Neural cell (in vitro differentiated cells): ENCODE measurements around the gene LRRK2.

Source experiments
- CTCF ChIP-seq: fragments of 450-650 bp; IDR thresholded peaks from 2 replicates; pipeline ENCODE4 v1.5.1; 2014; ENCODE audit warnings: antibody characterized with exemption, mild to moderate bottlenecking, moderate library complexity; ENCODE audit not compliant: poor library complexity, severe bottlenecking
- EP300 ChIP-seq: fragments of 450-650 bp; conservative IDR thresholded peaks from 2 replicates; pipeline ENCODE4 v1.6.1; 2014; ENCODE audit warnings: antibody characterized with exemption, mild to moderate bottlenecking, moderate library complexity; ENCODE audit not compliant: poor library complexity, severe bottlenecking
- EZH2 ChIP-seq: fragments of 200-600, 300-800 bp; shearing (Covaris generic), sonication (generic); IDR thresholded peaks from 2 replicates; pipeline ENCODE4 v1.6.1; 2014; ENCODE audit warnings: antibody characterized with exemption, low read length, borderline replicate concordance, mild to moderate bottlenecking; ENCODE audit not compliant: insufficient read depth, poor library complexity, severe bottlenecking
- RAD21 ChIP-seq: fragments of 450-650 bp; conservative IDR thresholded peaks from 2 replicates; pipeline ENCODE4 v1.6.1; 2014; ENCODE audit warnings: antibody characterized with exemption, mild to moderate bottlenecking, moderate library complexity

GRCh38 chr12:40202095-40203059, 22.4 kb upstream of the LRRK2 start:
- TF ChIP-seq RAD21 (no peak), CTCF (no peak), EZH2 (no peak), EP300 (no peak)
